MG63 (cell line): ENCODE data around the gene INVS. TPM values are rescaled to one million over a fixed set of nuclear protein-coding genes. Genes with fewer than 3 reads are reported as not detected.
A peak's percentile ranks its signal among the peaks of the same experiment; 100 is the strongest.

Experiments
- DNase-seq: peaks from one replicate; pipeline ENCODE4 v3.0.0-alpha.2; 2020
- H3K27me3 ChIP-seq: fragments of 250-450 bp; sonication (Bioruptor Pico); 2 replicates; pipeline ENCODE4 v1.5.1; 2020; ENCODE audit warnings: mild to moderate bottlenecking, moderate library complexity
- H3K36me3 ChIP-seq: fragments of 250-450 bp; sonication (Bioruptor Pico); 2 replicates; pipeline ENCODE4 v1.5.1; 2020; ENCODE audit warnings: mild to moderate bottlenecking, moderate library complexity
- H3K4me3 ChIP-seq: fragments of 250-450 bp; sonication (Bioruptor Pico); 2 replicates; pipeline ENCODE4 v1.5.1; 2020; ENCODE audit warnings: mild to moderate bottlenecking, moderate library complexity
- H3K9me3 ChIP-seq: fragments of 250-450 bp; sonication (Bioruptor Pico); 2 replicates; pipeline ENCODE4 v1.5.1; 2020; ENCODE audit warnings: mild to moderate bottlenecking, moderate library complexity
- total RNA-seq: library from RNA; depleted of rRNA; stranded (reverse); fragments of >200 nt; shearing (Covaris generic); gene quantifications from 2 replicates; pipeline ENCODE4 v1.2.3, GENCODE V29; 2014; ENCODE audit warnings: low replicate concordance

The INVS gene
- total RNA-seq, 1 experiment from 2014 or later = 14.0 TPM

DNA sequence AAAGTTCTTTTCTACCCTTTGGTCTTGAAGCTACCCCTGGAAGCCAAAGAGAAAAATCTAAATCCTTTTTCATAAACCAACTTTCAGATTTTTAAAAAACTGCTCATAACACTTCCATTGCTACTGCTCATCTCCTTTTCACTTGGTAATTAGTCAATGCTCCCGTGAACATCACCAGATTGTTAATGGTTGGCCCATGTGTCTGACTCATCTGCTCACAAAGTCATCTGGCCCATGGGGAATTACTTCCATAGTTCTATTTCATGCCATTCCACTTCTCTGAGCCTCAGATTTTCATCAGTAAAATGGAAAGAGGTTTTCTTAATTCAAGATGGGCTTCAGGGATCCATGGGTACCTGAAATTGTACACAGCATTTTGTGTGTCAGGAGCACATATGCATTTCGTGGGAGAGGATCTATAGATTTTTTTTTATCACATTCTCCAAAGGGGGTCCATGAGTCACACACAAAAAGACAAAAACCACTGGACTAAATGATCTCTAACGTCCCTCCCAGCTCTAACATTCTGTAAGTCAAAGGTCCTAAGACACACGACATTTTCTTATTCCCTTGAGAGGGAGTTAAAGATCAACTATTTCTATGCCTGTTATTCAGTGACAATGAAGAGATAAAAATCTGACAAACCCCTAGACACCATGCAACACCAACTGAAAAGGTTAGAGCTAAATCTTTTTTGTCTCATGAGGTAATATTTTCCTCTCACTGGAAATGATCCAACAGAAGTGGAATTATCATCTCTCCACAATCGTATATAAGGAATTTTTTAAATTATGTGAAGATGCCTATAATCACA lies 178.3 kb downstream of the INVS start:
- H3K9me3 ChIP-seq = no peaks in the 10 kb centered on the region
- H3K36me3 ChIP-seq = peaks cover 6% of the 10 kb centered on the region; the same call in 1 of the 2 replicates
- no peak for DNase-seq
- no peaks in the 10 kb centered on the region for H3K27me3 ChIP-seq
- no peak overlapping the region for H3K4me3 ChIP-seq

DNA sequence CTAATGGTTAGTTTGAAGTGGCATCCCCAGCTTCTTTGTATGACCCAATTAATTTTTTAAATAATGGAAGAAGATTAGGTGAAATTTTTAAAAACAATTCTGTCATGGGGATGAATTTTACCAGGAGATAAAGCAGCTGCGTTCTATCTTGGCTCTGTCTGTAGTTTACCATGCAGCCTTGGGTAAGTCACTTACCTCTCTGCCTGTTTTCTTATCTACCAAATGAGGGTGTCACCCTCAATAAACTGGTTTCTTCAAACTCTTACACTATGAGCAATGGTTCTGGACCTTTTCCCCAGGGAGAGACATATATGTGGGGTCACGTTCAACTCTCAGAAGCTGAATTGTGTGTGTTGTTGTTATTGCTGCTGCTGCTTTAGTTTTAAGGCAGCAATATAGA lies 182.0 kb downstream of the INVS start:
- H3K27me3 ChIP-seq = no peaks in the 10 kb centered on the region
- peaks cover 32% of the 10 kb centered on the region for H3K36me3 ChIP-seq
- H3K4me3 ChIP-seq = no peak overlapping the region
- DNase-seq = no peak
- peaks cover 19% of the 10 kb centered on the region; the same call in 1 of the 2 replicates for H3K9me3 ChIP-seq

DNA sequence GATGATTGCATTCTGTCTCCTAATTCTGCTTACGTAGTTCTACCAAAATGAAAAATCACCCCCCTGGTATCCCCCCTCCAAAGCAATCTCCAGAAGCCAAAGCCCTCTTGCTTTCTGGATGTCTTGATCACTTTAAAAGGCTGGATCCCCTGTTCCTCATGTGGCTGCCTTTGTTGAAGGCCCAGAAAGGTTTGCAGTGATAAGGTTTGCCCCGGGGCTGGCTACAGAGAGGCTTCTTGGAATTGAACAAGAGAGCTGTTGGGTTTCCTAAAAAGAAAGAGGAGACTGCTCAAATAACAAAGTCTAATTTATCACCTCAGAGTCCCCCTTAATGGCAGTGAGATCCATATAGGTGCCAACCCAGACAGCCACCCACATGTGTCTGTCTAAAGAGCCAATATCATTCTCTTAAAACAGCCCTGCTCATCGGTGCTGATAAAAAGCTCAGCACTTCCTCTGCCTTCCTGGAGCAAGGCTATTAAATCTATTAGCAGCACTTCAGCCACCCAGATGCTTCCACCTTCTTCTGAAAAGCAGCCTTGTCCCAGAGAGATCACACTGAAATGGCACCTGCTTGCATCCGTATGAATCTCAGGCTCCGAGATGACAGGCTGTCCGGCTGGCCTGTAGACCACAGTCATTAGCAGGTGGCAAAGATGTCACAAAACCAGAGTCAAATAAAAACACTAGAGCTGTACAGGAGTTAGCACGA lies 182.8 kb downstream of the INVS start:
- Histone ChIP-seq H3K36me3 (peaks cover 39% of the 10 kb centered on the region), H3K9me3 (peaks cover 19% of the 10 kb centered on the region; the same call in 1 of the 2 replicates), H3K27me3 (no peaks in the 10 kb centered on the region), H3K4me3 (no peak overlapping the region)
- DNase-seq = no peak

DNA sequence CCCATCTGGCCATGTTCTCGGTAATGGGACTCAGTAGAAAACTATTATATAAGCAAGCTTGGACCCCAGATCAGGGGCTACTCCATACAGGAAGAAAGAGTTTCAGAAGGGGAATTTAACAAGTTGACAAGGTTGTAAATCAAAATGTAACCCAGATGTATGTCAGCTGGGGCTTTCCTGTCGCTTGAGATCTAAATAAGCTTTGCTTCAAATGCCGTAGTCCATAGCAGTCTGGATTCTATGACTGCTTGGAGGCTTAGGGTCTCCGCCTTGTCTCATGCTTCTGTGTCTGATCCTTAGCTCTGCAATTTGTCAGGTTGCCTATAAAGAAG lies 183.3 kb downstream of the INVS start:
- no peak for DNase-seq
- Histone ChIP-seq H3K36me3 (peaks cover 44% of the 10 kb centered on the region), H3K9me3 (peaks cover 19% of the 10 kb centered on the region), H3K27me3 (no peaks in the 10 kb centered on the region), H3K4me3 (no peak overlapping the region)

DNA sequence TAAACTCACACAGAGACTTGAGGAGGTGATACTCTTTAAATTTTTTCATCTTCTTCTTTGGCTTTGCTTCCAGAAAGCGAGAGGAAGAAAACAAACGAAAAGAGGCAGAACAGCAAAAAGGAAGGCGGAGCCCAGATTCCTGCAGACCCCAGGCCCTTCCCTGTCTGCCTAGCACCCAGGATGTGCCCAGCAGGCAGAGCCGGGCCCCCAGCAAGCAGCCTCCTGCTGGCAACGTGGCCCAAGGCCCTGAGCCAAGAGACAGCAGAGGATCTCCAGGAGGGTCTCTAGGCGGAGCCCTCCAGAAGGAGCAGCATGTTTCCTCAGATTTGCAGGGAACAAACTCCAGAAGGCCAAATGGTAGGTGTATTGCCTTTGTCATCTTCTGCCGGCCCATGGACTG lies 185.2 kb downstream of the INVS start:
- H3K36me3 ChIP-seq = peaks cover 57% of the 10 kb centered on the region
- no peak for DNase-seq
- H3K4me3 ChIP-seq = no peak overlapping the region
- H3K27me3 ChIP-seq = no peaks in the 10 kb centered on the region
- peaks cover 23% of the 10 kb centered on the region for H3K9me3 ChIP-seq

DNA sequence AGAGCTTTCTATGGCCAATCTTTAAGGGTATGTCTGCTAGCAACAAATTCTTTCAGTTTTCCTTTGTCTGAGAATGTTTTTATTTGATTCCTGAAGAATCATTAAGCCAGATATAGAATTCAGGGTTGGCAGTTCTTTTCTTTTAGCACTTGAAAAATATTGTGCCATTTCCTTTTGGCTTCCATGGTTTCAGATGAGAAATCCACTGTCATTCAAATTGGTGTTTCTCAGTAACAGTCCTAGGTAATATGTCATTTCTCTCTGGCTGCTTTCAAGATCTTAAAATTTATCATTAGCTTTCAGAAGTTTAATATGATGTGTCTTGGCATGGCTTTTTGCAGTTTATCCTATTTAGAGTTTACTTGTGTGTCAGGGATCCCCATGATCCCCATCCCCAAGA lies 186.0 kb downstream of the INVS start:
- Histone ChIP-seq H3K9me3 (peaks cover 23% of the 10 kb centered on the region), H3K27me3 (no peaks in the 10 kb centered on the region), H3K36me3 (peaks cover 61% of the 10 kb centered on the region), H3K4me3 (no peak overlapping the region)
- no peak for DNase-seq

DNA sequence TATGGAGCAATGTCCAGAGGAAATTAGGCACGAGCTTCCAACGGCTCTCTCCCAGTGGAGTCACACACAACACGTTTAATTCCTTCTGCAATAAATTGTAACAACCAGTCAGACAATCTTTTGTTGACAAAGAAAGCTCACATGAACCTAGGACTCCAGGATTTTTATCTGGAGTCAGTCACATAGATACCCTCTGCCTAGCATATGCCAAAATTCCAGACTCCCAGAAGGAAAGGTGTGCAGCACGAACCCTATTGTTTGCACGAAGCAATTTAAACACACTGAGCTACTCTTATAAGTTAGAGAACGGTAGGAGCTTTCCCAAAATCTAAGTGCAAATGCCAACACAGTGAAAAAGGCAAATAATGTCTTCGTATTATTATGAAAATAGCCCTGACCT lies 186.6 kb downstream of the INVS start:
- H3K4me3 ChIP-seq = no peak overlapping the region
- H3K36me3 ChIP-seq = peaks cover 64% of the 10 kb centered on the region
- peaks cover 23% of the 10 kb centered on the region for H3K9me3 ChIP-seq
- H3K27me3 ChIP-seq = no peaks in the 10 kb centered on the region
- DNase-seq = no peak

DNA sequence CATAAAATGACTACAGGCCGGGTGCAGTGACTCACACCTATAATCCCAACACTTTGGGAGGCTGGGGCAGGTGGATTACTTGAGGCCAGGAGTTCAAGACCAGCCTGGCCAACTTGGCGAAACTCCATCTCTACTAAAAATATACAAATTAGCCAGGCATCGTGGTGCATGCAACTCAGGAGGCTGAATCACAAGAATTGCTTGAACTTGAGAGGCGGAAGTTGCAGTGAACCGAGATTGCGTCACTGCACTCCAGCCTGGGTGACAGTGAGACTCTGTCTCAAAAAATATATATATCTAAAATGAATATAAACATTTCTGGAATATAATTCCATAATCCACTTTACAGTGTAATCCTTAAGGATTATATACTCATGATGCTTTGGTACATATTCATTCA lies 187.2 kb downstream of the INVS start:
- H3K36me3 ChIP-seq = peaks cover 69% of the 10 kb centered on the region
- no peak overlapping the region for H3K4me3 ChIP-seq
- H3K27me3 ChIP-seq = no peaks in the 10 kb centered on the region
- H3K9me3 ChIP-seq = peaks cover 23% of the 10 kb centered on the region
- peak; percentile 4 for DNase-seq

DNA sequence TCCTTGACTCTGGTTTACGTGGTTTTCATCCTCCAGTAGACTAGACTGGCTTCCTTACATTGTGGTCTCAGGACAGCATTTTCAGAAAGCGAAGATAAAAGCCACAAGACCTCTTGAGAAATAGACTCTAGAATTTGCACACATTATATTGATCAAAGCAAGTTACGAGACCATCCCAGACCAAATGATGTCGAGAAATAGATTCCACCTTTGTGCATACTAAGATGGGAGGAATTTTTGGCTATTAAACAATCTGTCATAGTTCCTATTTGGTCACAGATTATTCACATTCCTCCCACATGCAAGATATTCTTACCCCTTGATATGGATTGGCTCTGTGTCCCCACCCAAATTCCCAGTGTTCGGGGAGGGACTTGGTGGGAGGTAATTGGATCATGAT lies 188.1 kb downstream of the INVS start:
- Histone ChIP-seq H3K4me3 (no peak overlapping the region), H3K9me3 (peaks cover 23% of the 10 kb centered on the region), H3K27me3 (no peaks in the 10 kb centered on the region), H3K36me3 (peaks cover 78% of the 10 kb centered on the region)
- no peak for DNase-seq

DNA sequence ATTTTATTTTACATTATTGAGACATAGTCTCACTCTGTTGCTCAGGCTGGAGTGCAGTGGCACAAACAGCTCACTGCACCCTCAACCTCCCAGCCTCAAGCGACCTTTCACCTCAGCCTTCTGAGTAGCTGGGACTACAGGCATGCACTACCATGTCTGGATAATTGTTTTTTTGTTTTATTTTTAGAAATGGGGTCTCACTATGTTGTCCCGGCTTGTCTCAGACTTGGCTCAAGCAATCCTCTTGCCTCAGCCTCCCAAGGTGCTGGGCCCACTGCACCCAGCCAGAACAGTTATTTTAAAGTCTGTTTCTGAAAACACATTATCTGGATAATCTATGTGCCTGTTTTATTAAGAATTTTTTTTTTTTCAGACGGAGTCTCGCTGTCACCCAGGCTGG lies 191.7 kb downstream of the INVS start:
- Histone ChIP-seq H3K27me3 (no peaks in the 10 kb centered on the region), H3K9me3 (peaks cover 8% of the 10 kb centered on the region), H3K36me3 (peaks cover 67% of the 10 kb centered on the region), H3K4me3 (no peak overlapping the region)
- no peak for DNase-seq

DNA sequence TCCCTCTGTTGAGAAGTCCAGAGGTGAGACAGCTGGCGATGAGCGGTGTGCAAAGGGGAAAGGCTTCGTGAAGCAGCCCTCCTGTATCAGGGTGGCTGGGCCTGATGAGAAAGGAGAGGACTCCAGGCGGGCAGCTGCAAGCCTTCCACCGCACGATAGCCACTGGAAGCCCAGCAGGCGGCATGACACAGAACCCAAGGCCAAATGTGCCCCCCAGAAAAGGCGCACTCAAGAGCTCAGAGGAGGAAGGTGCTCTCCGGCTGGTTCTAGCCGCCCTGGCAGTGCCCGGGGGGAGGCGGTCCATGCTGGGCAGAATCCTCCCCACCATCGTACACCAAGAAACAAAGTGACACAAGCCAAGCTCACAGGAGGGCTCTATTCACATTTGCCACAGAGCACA lies 193.4 kb downstream of the INVS start:
- Histone ChIP-seq H3K9me3 (peaks cover 4% of the 10 kb centered on the region), H3K36me3 (peaks cover 57% of the 10 kb centered on the region), H3K27me3 (no peaks in the 10 kb centered on the region), H3K4me3 (no peak overlapping the region)
- no peak for DNase-seq

DNA sequence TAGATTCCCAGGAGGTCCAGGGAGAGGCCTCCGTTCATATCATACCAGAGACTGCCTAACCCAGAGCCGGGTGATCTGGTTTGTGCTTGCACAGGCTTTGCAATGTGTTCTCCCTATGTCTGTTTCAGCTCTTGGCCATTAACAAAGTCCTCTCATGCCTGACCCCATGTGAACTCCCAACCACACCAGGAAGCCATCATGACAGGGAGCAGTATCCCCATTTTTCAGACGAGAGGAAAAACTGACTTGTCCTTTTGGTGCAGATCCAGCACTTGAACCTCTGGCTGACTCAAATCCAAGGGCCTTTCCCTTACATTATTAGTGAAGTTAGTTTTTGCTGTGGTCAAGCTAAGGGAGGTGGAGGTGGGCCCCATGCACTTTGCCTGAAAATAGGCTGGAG lies 195.3 kb downstream of the INVS start:
- Histone ChIP-seq H3K36me3 (peaks cover 58% of the 10 kb centered on the region), H3K9me3 (no peaks in the 10 kb centered on the region), H3K27me3 (no peaks in the 10 kb centered on the region), H3K4me3 (no peak overlapping the region)
- no peak for DNase-seq

DNA sequence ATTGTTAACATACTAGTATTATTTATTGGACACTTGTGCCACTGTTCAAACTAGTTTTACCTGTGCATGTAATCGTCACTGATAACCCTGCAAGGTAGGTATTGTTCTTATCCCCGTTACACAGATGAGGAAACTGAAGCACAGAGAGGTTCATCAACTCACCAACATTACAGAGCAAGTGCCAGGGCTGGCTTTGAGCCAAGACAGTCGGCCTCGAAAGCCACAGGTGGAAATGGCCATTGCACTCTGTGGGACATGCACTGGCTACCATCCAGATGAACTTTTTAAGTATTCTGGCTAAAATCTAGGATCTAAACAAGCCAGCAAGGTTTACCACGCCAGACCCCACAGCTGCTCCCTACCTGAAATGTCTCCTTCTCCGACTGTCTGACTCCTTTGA lies 195.8 kb downstream of the INVS start:
- Histone ChIP-seq H3K4me3 (no peak overlapping the region), H3K27me3 (no peaks in the 10 kb centered on the region), H3K9me3 (no peaks in the 10 kb centered on the region), H3K36me3 (peaks cover 55% of the 10 kb centered on the region)
- DNase-seq = no peak

DNA sequence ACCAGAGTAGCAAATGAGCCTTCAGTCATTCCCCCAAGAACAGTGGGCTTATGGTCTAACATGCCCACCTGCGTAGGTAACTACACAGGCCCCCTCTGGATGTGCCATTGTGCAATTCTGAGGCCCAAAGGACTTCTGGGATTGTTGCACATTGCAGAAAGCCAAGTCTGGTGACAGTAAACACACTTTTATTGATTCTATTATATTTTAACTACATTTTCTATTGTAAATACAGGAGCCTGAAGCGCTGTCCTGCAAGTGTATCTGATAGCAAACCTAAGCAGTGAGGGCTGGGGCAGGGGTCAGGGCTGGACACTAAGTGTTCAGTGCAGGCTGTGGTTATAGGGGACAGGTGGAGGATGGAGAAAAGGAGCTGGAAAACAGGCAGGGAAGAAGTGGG lies 196.2 kb downstream of the INVS start:
- no peaks in the 10 kb centered on the region for H3K27me3 ChIP-seq
- DNase-seq = no peak
- H3K4me3 ChIP-seq = no peak overlapping the region
- H3K9me3 ChIP-seq = no peaks in the 10 kb centered on the region
- H3K36me3 ChIP-seq = peaks cover 58% of the 10 kb centered on the region

DNA sequence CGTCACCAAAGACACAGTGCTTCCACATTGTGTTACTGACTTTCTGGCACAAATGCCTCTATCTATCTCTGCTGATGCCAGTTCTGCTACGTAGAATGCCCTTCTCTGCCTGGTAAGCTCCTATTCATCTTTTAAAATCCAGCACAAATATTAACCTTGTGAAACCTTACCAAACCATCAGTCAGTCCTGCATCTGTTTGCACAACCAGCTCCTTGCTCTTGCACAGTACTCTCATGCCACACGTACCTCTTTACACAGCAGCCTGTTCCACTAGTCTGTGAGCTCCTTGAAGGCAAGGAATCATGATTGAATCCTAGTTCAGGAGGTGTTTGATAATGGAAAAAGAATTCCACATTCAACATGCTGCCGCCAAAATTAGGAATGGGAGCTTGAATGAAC lies 197.4 kb downstream of the INVS start:
- DNase-seq = no peak
- Histone ChIP-seq H3K4me3 (no peak overlapping the region), H3K9me3 (no peaks in the 10 kb centered on the region), H3K27me3 (no peaks in the 10 kb centered on the region), H3K36me3 (peaks cover 60% of the 10 kb centered on the region)

DNA sequence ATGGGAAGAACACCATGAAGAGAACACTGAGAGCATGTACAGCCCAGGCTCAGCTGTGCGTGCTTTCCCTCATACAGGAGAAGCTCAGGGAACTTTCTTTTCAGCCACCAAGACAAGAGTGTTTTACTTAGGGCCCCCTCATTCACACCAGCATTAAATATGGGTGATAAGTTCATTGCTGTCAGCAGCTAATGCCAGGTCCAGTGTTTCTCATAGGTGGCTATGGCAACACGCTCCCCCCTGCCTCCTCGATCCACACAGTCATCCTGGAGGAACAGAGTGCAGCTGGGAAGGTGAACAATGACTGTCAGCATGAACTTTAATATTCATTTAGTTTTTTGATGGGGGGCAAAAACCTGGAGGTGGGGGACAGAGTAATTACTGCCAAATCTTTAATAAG lies 199.3 kb downstream of the INVS start:
- no peak for DNase-seq
- H3K27me3 ChIP-seq = no peaks in the 10 kb centered on the region
- peaks cover 68% of the 10 kb centered on the region for H3K36me3 ChIP-seq
- H3K4me3 ChIP-seq = no peak overlapping the region
- H3K9me3 ChIP-seq = no peaks in the 10 kb centered on the region

DNA sequence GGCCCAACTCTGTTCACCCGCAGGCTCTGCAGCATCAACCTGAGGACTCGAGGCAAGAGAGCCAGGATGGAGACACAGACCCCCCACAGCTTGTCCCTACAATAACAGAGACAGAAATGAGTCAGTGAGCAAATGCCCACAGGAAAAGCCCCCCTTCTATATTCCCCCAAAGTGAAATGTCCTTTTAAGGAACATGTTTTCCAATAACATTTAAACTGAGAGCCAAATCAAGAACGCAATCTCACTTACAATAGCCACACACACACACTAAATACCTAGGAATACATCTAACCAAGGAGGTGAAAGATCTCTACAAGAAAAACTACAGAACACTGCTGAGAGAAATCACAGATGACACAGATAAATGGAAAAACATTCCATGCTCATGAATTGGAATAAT lies 204.7 kb downstream of the INVS start:
- H3K9me3 ChIP-seq = peaks cover 8% of the 10 kb centered on the region
- H3K4me3 ChIP-seq = no peak overlapping the region
- no peak for DNase-seq
- peaks cover 89% of the 10 kb centered on the region for H3K36me3 ChIP-seq
- H3K27me3 ChIP-seq = no peaks in the 10 kb centered on the region

DNA sequence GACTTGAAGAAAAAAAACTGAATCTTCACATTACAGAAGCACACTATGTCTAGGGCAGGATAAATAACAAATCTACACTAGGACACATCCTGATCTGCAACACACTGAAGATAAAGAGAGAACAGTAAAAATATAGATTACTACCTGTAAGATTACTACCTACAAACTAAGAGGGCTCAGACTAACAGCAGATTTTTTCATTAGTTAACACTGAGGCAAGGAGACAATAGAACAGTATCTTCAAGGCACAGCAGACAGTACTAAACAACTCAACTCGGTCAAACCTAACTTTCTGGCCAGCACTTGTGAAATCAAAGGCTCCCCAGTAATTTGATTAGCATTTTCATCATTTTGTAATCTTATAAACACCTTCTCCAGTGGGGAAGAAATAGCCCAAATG lies 207.2 kb downstream of the INVS start:
- H3K4me3 ChIP-seq = no peak overlapping the region
- peaks cover 90% of the 10 kb centered on the region for H3K36me3 ChIP-seq
- H3K27me3 ChIP-seq = no peaks in the 10 kb centered on the region
- no peak for DNase-seq
- H3K9me3 ChIP-seq = peaks cover 8% of the 10 kb centered on the region
